ENCODE data around the gene TMEM61. TPM values are rescaled to one million over a fixed set of nuclear protein-coding genes. Genes with fewer than 3 reads are reported as not detected.
A peak's percentile ranks its signal among the peaks of the same experiment; 100 is the strongest.

TMEM61 gene
- total RNA-seq, 2 donors from 2014 or later, result 3.4 TPM; not detected in 1

DNA sequence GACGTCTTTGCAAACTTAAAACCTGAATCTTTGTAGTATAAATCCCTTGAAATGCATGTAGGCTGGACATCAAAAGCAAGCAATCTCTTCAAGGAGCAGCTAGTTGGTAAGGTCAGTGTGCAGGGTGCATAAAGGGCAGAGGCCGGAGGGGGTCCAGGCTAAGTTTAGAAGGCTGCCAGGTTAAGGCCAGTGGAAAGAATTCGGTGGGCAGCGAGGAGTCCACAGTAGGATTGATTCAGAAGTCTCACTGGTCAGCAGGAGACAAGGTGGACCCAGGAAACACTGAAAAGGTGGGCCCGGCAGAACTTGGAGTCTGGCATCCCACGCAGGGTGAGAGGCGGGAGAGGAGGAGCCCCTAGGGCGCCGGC, 58.5 kb downstream of the TMEM61 start:
- no peaks in the 10 kb centered on the region for H3K27me3 ChIP-seq (replicated peaks; ENCODE audit: insufficient read depth)
- H3K36me3 ChIP-seq, result no peaks in the 10 kb centered on the region
- no peaks in the 10 kb centered on the region for H3K9me3 ChIP-seq
- DNase-seq (ENCODE audit: low spot score) (no peak), ATAC-seq (ENCODE audit: insufficient number of reproducible peaks, low FRiP score, low read depth) (no peak)
- peaks cover 0 to 16% of the 10 kb centered on the region in 2 donors for H3K4me1 ChIP-seq (ENCODE audit: control insufficient read depth in 1 of 2, low read depth in 2 of 2)
- no peak overlapping the region for H3K27ac ChIP-seq
- TF ChIP-seq, protein P1, sequence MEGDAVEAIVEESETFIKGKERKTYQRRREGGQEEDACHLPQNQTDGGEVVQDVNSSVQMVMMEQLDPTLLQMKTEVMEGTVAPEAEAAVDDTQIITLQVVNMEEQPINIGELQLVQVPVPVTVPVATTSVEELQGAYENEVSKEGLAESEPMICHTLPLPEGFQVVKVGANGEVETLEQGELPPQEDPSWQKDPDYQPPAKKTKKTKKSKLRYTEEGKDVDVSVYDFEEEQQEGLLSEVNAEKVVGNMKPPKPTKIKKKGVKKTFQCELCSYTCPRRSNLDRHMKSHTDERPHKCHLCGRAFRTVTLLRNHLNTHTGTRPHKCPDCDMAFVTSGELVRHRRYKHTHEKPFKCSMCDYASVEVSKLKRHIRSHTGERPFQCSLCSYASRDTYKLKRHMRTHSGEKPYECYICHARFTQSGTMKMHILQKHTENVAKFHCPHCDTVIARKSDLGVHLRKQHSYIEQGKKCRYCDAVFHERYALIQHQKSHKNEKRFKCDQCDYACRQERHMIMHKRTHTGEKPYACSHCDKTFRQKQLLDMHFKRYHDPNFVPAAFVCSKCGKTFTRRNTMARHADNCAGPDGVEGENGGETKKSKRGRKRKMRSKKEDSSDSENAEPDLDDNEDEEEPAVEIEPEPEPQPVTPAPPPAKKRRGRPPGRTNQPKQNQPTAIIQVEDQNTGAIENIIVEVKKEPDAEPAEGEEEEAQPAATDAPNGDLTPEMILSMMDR (IDR thresholded peaks at IDR 0.05), result no peak
- H3K4me3 ChIP-seq, result peak overlapping the region; percentile 66

DNA sequence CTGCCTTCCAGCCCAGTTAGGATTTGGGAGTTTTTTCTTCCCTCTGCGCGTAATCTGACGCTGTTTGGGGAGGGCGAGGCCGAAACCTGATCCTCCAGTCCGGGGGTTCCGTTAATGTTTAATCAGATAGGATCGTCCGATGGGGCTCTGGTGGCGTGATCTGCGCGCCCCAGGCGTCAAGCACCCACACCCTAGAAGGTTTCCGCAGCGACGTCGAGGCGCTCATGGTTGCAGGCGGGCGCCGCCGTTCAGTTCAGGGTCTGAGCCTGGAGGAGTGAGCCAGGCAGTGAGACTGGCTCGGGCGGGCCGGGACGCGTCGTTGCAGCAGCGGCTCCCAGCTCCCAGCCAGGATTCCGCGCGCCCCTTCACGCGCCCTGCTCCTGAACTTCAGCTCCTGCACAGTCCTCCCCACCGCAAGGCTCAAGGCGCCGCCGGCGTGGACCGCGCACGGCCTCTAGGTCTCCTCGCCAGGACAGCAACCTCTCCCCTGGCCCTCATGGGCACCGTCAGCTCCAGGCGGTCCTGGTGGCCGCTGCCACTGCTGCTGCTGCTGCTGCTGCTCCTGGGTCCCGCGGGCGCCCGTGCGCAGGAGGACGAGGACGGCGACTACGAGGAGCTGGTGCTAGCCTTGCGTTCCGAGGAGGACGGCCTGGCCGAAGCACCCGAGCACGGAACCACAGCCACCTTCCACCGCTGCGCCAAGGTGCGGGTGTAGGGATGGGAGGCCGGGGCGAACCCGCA, 59.1 kb downstream of the TMEM61 start, which contains the start of gene PCSK9:
Gene PCSK9 (plus strand): TSS at position 207 of the 741 bp plus-strand sequence. CDS start 290 bp downstream, at position 497.
- Histone ChIP-seq H3K9me3 (no peaks in the 10 kb centered on the region), H3K4me3 (peak within 1 kb of the TSS; percentile 66), H3K36me3 (no peaks in the 10 kb centered on the region), H3K27me3 (replicated peaks; ENCODE audit: insufficient read depth) (no peaks in the 10 kb centered on the region), H3K4me1 (ENCODE audit: control insufficient read depth in 1 of 2, low read depth in 2 of 2) (peaks cover 0 to 16% of the 10 kb centered on the region in 2 donors), H3K27ac (no peak within 1 kb of the TSS)
- DNase-seq (ENCODE audit: low spot score) (no peak), ATAC-seq (ENCODE audit: insufficient number of reproducible peaks, low FRiP score, low read depth) (no peak)
- TF ChIP-seq, protein P1 (IDR thresholded peaks at IDR 0.05), result no peak

DNA sequence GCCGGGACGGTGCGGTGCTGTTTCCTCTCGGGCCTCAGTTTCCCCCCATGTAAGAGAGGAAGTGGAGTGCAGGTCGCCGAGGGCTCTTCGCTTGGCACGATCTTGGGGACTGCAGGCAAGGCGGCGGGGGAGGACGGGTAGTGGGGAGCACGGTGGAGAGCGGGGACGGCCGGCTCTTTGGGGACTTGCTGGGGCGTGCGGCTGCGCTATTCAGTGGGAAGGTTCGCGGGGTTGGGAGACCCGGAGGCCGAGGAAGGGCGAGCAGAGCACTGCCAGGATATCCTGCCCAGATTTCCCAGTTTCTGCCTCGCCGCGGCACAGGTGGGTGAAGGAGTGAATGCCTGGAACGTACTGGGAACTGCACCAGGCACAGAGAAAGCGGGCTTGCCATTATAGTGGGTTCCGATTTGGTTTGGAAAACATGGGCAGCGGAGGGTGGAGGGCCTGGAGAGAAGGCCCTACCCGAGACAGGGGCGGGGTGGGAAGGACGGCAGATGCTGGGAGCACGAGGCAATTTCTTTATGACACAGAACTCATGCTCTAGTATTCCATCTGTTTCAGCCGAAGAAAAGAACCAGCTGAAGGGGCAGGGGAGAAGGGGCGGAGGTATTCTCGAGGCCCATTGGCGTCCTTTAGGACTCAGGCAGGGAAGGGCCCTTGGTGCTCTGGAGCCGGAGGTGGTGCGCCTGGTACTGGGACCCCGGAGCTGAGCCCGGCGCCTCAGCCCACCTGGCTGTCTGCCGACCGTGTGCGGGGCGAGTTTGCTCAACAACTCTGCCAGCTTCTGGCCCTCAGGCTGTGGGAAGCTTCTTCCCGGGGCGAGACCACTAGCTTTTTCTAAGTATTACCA, 59.9 kb downstream of the TMEM61 start:
- DNase-seq (ENCODE audit: low spot score), result no peak
- no peak for ATAC-seq (ENCODE audit: insufficient number of reproducible peaks, low FRiP score, low read depth)
- TF ChIP-seq, protein P1 (IDR thresholded peaks at IDR 0.05), result no peak
- Histone ChIP-seq H3K4me1 (ENCODE audit: control insufficient read depth in 1 of 2, low read depth in 2 of 2) (peaks cover 0 to 16% of the 10 kb centered on the region in 2 donors), H3K9me3 (no peaks in the 10 kb centered on the region), H3K27me3 (replicated peaks; ENCODE audit: insufficient read depth) (no peaks in the 10 kb centered on the region), H3K27ac (no peak overlapping the region), H3K4me3 (peak overlapping the region; percentile 66), H3K36me3 (no peaks in the 10 kb centered on the region)

GRCh38 chr1:55040933-55041494, 60.6 kb downstream of the TMEM61 start:
- no peak overlapping the region for H3K27ac ChIP-seq
- TF ChIP-seq, protein P1 (IDR thresholded peaks at IDR 0.05), result no peak
- H3K27me3 ChIP-seq (replicated peaks; ENCODE audit: insufficient read depth), result no peaks in the 10 kb centered on the region
- H3K4me1 ChIP-seq (ENCODE audit: control insufficient read depth in 1 of 2, low read depth in 2 of 2), result peaks cover 0 to 16% of the 10 kb centered on the region in 2 donors
- H3K9me3 ChIP-seq, result no peaks in the 10 kb centered on the region
- no peak for ATAC-seq (ENCODE audit: insufficient number of reproducible peaks, low FRiP score, low read depth)
- DNase-seq (ENCODE audit: low spot score), result no peak
- H3K4me3 ChIP-seq, result no peak overlapping the region
- no peaks in the 10 kb centered on the region for H3K36me3 ChIP-seq

- ATAC-seq (ENCODE audit: insufficient number of reproducible peaks, low FRiP score, low read depth) (no peak), DNase-seq (ENCODE audit: low spot score) (no peak)
- TF ChIP-seq, protein P1 (IDR thresholded peaks at IDR 0.05), result no peak
- no peaks in the 10 kb centered on the region for H3K27me3 ChIP-seq (replicated peaks; ENCODE audit: insufficient read depth)
- no peaks in the 10 kb centered on the region for H3K36me3 ChIP-seq
- peaks cover 0 to 16% of the 10 kb centered on the region in 2 donors for H3K4me1 ChIP-seq (ENCODE audit: control insufficient read depth in 1 of 2, low read depth in 2 of 2)
- H3K4me3 ChIP-seq, result no peak overlapping the region
- no peaks in the 10 kb centered on the region for H3K9me3 ChIP-seq
- H3K27ac ChIP-seq, result no peak overlapping the region
These were observed 61.2 kb downstream of the TMEM61 start for GRCh38 chr1:55041613-55042012.

All from thoracic aorta (tissue), 2 donors.